HL-60 (cell line): Measurements from ENCODE around the gene ADGRB3.

Experiments used
- DNase-seq, 2 experiments: peaks; one replicate each; pipeline ENCODE4 v3.0.0-alpha.2; 2010 to 2020; ENCODE audit warnings: low read depth in 1 of 2, low spot score in 1 of 2
- H3K27ac ChIP-seq: fragments of 250-450 bp; sonication (Bioruptor Pico); replicated peaks from 2 replicates; pipeline ENCODE4 v1.5.1; 2020; ENCODE audit warnings: mild to moderate bottlenecking, moderate library complexity
- H3K27me3 ChIP-seq: fragments of 250-450 bp; sonication (Bioruptor Pico); 2 replicates; pipeline ENCODE4 v1.5.1; 2021; ENCODE audit warnings: mild to moderate bottlenecking, moderate library complexity; ENCODE audit not compliant: insufficient read depth, poor library complexity, severe bottlenecking
- H3K4me3 ChIP-seq: replicated peaks from 2 replicates; pipeline ENCODE4 v1.5.1; 2011; ENCODE audit warnings: mild to moderate bottlenecking, control low read depth, low read length; ENCODE audit not compliant: insufficient read depth
- GABPA ChIP-seq: IDR thresholded peaks from 2 replicates; pipeline ENCODE4 v1.6.1; 2012; ENCODE audit warnings: low read depth
- POLR2AphosphoS5 ChIP-seq: IDR thresholded peaks from 2 replicates; pipeline ENCODE4 v1.6.1; 2012; ENCODE audit warnings: low read depth
- SPI1 ChIP-seq: IDR thresholded peaks from 2 replicates; pipeline ENCODE4 v1.6.1; 2012; ENCODE audit warnings: low read depth, mild to moderate bottlenecking, borderline replicate concordance
- TF ChIP-seq, protein P1 (sequence below): IDR thresholded peaks from 2 replicates; pipeline ENCODE4 v1.6.1; 2012; ENCODE audit warnings: low read depth; ENCODE audit not compliant: insufficient replicate concordance
- TF ChIP-seq, protein P2 (sequence below): IDR thresholded peaks from one replicate; pipeline ENCODE4 v1.5.1; 2011; ENCODE audit warnings: low read length, control low read depth, inconsistent platforms; ENCODE audit not compliant: insufficient read depth

ADGRB3 gene

GRCh38 chr6:69308584-69308983, 673.5 kb downstream of the ADGRB3 start:
- Histone ChIP-seq H3K27me3 (no peaks in the 10 kb centered on the region), H3K27ac (no peak overlapping the region), H3K4me3 (no peak overlapping the region)
- DNase-seq, result no peak
- TF ChIP-seq, protein P1, sequence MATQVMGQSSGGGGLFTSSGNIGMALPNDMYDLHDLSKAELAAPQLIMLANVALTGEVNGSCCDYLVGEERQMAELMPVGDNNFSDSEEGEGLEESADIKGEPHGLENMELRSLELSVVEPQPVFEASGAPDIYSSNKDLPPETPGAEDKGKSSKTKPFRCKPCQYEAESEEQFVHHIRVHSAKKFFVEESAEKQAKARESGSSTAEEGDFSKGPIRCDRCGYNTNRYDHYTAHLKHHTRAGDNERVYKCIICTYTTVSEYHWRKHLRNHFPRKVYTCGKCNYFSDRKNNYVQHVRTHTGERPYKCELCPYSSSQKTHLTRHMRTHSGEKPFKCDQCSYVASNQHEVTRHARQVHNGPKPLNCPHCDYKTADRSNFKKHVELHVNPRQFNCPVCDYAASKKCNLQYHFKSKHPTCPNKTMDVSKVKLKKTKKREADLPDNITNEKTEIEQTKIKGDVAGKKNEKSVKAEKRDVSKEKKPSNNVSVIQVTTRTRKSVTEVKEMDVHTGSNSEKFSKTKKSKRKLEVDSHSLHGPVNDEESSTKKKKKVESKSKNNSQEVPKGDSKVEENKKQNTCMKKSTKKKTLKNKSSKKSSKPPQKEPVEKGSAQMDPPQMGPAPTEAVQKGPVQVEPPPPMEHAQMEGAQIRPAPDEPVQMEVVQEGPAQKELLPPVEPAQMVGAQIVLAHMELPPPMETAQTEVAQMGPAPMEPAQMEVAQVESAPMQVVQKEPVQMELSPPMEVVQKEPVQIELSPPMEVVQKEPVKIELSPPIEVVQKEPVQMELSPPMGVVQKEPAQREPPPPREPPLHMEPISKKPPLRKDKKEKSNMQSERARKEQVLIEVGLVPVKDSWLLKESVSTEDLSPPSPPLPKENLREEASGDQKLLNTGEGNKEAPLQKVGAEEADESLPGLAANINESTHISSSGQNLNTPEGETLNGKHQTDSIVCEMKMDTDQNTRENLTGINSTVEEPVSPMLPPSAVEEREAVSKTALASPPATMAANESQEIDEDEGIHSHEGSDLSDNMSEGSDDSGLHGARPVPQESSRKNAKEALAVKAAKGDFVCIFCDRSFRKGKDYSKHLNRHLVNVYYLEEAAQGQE, result no peak
- TF ChIP-seq, protein P2, sequence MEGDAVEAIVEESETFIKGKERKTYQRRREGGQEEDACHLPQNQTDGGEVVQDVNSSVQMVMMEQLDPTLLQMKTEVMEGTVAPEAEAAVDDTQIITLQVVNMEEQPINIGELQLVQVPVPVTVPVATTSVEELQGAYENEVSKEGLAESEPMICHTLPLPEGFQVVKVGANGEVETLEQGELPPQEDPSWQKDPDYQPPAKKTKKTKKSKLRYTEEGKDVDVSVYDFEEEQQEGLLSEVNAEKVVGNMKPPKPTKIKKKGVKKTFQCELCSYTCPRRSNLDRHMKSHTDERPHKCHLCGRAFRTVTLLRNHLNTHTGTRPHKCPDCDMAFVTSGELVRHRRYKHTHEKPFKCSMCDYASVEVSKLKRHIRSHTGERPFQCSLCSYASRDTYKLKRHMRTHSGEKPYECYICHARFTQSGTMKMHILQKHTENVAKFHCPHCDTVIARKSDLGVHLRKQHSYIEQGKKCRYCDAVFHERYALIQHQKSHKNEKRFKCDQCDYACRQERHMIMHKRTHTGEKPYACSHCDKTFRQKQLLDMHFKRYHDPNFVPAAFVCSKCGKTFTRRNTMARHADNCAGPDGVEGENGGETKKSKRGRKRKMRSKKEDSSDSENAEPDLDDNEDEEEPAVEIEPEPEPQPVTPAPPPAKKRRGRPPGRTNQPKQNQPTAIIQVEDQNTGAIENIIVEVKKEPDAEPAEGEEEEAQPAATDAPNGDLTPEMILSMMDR, result no peak
- TF ChIP-seq GABPA (no peak), POLR2AphosphoS5 (no peak), SPI1 (no peak)

- no peaks in the 10 kb centered on the region for H3K27me3 ChIP-seq
- no peak for TF ChIP-seq GABPA
- TF ChIP-seq SPI1, result no peak
- no peak for TF ChIP-seq POLR2AphosphoS5
- TF ChIP-seq, protein P1, result no peak
- H3K4me3 ChIP-seq, result no peak overlapping the region
- H3K27ac ChIP-seq, result no peak overlapping the region
- DNase-seq, result no peak
Measured at GRCh38 chr6:69311888-69312287, 676.8 kb downstream of the ADGRB3 start.

- DNase-seq, result no peak
- Histone ChIP-seq H3K4me3 (no peak overlapping the region), H3K27me3 (no peaks in the 10 kb centered on the region), H3K27ac (no peak overlapping the region)
- TF ChIP-seq, protein P2, result no peak
- TF ChIP-seq, protein P1, result no peak
- TF ChIP-seq GABPA (no peak), POLR2AphosphoS5 (no peak), SPI1 (no peak)
Measured at GRCh38 chr6:69314001-69314400, 678.9 kb downstream of the ADGRB3 start.

- TF ChIP-seq SPI1, result no peak
- no peak for TF ChIP-seq POLR2AphosphoS5
- TF ChIP-seq, protein P2, result no peak
- TF ChIP-seq GABPA, result no peak
- TF ChIP-seq, protein P1, result no peak
- no peak overlapping the region for H3K27ac ChIP-seq
- no peak for DNase-seq
- no peak overlapping the region for H3K4me3 ChIP-seq
- H3K27me3 ChIP-seq, result no peaks in the 10 kb centered on the region
Measured at GRCh38 chr6:69314531-69314930, 679.4 kb downstream of the ADGRB3 start.
